GM21576 (cell line): ENCODE data around the gene HEPHL1.
"Not testable (repeated sequence)": the region's sequence is repeated elsewhere in the genome, so short reads cannot be mapped to it uniquely, and the experiment has no call there.

Experiments
- ATAC-seq: cut with Tn5 transposase; IDR thresholded peaks from one replicate; pipeline ENCODE4 v1.9.1; 2021; ENCODE audit warnings: mild to moderate bottlenecking, moderate library complexity; ENCODE audit not compliant: unreplicated experiment

HEPHL1 gene

DNA sequence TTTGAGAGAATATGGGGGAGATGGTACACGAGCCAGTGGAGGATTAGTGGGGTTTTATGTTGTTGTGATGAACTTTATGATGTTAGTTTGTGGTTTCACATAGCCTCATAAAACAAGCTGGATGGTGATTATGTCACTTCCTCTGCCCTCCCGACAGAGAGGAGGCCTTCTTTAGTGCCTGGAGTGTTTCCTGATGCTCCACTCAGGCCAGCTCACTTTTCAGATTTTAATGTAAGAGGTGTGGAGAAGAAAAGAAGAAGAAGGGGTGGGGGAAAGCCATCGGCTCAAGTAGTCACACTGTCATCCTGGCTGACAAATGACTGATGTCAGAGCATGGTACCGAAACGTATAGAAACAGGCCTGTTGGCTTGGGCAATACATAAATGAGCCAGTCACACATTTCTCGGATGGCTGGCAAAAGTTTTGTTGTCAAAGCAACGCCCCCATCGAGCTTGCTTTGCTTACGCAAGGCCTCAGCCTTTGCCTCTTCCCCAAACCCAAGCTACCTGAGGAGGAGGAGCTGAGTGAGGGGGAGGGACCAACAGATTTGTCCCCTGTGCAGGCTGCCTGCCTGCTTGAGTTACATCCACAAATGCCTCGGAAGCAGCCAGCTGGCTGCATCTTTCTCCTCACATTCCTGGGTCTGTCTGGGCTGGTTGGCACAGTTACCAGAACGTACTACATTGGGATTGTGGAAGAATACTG is at the start of gene HEPHL1:
HEPHL1 (plus strand) TSS at position 578 of the 705 bp plus-strand sequence; CDS start at position 593, 15 bp downstream.
- no peak for ATAC-seq

- no peak for ATAC-seq
These were observed 48.4 kb upstream of the HEPHL1 start for GRCh38 chr11:93972790-93973189.

- not testable (repeated sequence) for ATAC-seq
These were observed 47.7 kb upstream of the HEPHL1 start for GRCh38 chr11:93973322-93974051.

DNA sequence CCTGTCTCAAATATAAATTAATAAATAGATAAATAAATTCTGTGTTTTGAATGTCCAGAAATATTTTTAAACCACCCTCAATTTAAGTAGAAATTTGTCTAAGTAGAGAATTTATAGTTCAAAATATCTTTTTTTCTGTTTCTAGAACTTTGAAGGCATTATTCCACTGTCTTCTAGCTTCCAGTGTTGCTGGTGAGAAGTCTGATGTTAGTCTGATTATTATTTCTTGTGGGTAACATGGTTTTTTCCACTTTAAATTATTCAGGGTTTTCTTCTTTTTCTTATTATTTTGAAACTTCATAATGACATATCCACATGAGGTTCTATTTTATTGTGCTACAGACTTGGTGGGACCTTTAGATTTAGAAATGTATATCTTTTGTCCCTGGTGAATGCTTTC is 46.4 kb upstream of the HEPHL1 start:
- no peak for ATAC-seq

DNA sequence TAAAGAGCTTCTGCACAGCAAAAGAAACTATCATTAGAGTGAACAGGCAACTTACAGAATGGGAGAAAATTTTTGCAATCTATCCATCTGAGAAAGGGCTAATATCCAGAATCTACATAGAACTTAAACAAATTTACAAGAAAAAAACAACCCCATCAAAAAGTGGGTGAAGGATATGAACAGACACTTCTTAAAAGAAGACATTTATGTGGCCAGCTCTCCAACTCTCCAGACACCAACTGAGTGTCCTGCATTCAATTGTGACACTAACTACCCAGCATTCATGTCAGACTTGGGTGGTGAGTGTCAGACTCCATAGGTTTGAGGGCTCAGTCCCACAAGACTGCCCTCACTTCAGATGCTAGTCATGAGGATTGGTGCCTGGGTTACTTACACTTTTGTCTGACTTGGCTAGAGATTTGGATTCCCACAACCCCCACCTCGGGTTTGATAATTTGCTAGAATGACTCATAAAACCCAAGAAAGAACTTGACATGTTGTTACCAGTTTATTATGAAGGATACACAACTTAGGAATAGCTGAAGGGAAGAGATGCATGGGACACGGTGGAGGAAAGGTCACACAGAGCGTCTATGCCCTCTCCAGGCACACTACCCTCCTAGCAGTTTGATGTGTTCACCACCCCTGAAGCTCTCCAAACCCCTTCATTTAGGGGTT is 44.4 kb upstream of the HEPHL1 start:
- not testable (repeated sequence) for ATAC-seq

- ATAC-seq, result no peak
These were observed 37.5 kb upstream of the HEPHL1 start for GRCh38 chr11:93983542-93984195.

- no peak for ATAC-seq
These were observed 37.0 kb upstream of the HEPHL1 start for GRCh38 chr11:93984196-93984567.

- no peak for ATAC-seq
These were observed 36.2 kb upstream of the HEPHL1 start for GRCh38 chr11:93984936-93985335.

DNA sequence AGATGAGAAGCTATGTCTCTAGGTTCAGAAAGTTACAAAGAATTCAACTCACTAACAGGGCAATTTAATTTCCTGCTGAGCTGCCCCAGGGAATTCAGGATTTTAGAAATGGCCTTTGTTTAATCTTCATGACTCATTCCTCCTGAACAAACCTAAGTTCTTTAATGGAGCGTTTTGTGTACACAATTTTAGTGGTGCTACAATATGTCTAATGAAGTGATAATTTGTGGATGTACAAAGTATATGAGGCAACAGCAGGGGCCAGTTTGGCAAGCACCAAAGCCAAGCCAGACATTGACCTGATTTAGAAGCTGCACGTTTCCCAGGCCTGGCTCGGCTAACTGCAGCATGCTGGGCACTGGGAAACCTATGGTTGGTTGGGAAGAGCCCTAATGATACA is 34.4 kb upstream of the HEPHL1 start:
- no peak for ATAC-seq

GRCh38 chr11:93988455-93988854 is 32.7 kb upstream of the HEPHL1 start:
- ATAC-seq, result no peak

DNA sequence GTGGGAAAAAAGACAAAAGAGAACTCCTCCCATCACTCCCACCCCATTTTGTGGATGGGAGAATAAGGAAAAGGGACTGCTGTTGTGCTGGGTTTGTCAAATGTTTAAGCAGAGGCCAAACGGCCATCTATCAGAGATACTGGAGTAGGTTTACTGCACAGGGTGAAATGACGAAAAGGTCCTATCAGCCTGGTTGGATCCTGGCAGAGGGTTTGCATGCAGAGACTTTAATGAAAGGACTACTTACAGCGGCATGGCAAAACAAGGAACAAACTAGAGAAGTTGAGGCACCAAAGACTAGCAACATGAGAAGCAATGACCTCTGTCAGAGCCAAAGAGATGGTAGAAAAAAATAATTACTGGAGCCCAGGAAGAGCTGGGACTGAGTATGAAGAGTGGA is 32.2 kb upstream of the HEPHL1 start:
- ATAC-seq, result no peak

GRCh38 chr11:93993747-93994146 is 27.4 kb upstream of the HEPHL1 start:
- ATAC-seq, result no peak

DNA sequence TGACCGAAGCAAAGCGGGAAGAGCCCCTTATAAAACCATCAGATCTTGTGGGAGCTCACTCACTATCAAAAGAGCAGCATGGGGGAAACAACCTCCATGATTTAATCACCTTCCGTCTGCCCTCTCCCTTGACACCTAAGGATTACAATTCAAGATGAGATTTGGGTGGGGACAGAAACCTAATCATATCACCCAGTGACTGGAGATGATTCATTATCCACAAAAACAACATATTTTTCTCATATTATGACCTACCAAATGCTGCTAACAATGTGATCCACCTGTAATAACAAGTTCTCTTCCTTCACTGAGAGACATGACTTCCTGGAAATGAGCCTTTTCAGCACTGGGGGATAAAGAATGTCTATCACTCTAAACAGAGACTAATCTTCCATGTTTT is 23.4 kb upstream of the HEPHL1 start:
- ATAC-seq, result no peak

DNA sequence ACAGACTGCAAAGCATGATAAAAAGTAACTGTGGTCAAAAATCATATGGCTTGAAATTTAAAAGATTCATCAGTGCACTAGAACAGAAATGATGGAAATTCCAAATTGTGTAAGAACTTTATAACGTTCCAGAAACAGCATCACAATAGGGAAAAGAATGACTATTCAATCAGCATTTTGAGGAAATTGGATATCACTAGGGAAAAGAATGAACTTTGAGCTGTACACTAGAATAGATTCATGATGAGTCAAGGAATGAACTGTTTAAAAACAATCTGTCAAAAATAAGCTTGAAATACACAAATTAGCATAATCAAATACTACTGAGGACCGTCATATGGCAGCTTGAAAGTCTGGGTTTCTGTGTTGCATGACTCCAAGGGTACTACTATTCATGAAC is 20.5 kb upstream of the HEPHL1 start:
- ATAC-seq, result no peak

GRCh38 chr11:94002226-94002625 is 18.9 kb upstream of the HEPHL1 start:
- ATAC-seq, result no peak

GRCh38 chr11:94007426-94007825 is 13.7 kb upstream of the HEPHL1 start:
- ATAC-seq, result no peak

GRCh38 chr11:94007906-94008305 is 13.2 kb upstream of the HEPHL1 start:
- no peak for ATAC-seq

DNA sequence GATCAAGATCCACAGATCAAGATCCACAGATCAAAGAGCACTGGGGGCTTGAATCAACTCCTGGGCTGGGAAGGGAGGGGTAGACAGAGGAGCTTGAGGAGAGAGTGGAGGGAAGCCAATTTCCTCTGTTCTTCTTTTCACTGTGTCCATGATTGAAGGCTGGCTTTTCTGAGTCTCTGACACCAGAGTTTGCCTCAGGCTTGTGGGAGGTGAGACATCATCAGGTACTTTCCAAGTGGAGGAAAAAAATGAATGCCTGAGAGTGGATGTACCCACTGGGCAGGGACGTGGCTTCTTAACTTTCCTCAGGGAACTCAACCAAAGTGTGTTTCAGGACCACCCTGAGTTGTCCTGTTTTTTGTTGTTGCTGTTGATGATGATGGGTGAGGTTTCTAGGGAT is 11.0 kb upstream of the HEPHL1 start:
- no peak for ATAC-seq

DNA sequence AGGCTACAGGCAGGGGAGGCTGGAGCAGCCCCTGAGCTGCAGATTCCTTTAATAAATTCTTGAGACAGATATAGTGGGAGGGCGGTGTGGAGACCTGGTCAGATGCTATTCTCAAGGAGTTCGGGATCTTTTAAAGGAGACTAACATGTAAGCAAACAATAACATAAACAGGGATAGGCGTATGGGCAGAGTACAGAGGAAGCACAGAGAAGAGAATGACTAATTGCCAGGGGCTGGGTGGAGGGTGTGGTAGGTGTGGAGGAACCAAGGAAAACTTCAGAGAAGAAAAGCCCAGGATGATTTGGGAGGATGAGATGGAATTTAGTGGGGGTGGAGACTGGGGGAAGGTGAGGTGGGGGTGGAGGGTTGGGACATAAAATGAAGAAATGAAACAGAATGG is 9.7 kb upstream of the HEPHL1 start:
- no peak for ATAC-seq

GRCh38 chr11:94017446-94017845 is 3.7 kb upstream of the HEPHL1 start:
- ATAC-seq, result no peak

DNA sequence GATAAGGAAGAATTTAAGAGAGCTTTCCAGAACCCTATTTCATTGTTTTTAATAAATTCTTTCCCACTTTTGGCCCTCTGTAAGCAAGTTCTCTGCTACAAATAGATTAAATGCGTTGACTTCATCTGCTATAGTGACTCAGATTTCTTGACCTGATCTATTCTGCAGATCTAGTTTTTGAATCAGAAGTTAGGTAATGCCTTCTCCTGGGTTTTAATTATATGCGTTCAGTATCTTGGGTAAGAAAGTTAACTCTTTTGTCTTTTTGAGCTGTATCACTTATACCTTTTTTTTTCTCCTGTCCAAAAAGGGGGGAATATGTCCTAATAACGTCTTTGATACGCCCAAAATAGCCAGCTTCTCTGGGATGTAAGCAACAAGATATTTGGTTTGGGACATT is 2.4 kb upstream of the HEPHL1 start:
- no peak for ATAC-seq
